ENCODE measurements around the gene OSBPL1A. TPM values are rescaled to one million over a fixed set of nuclear protein-coding genes. Genes with fewer than 3 reads are reported as not detected.

OSBPL1A gene
- total and polyA plus RNA-seq, 10 of the 15 experiments (the other 5 are each of a cell fraction or from before 2014, with no cell fraction given) = 0.02 to 0.83 (median 0.11) TPM; not detected in 6

- TF ChIP-seq CEBPB (IDR thresholded peaks at IDR 0.05; ENCODE audit: borderline replicate concordance in 1 of 2, low read depth in 2 of 2, low read length in 2 of 2) (no peak), NFYB (IDR thresholded peaks at IDR 0.05; ENCODE audit: insufficient read depth, low read depth, low read length) (0 out of 2 replicates have a peak, but pooled peaks have one; percentile 45), YBX1 (IDR thresholded peaks at IDR 0.05) (no peak), IRF5 (IDR thresholded peaks at IDR 0.05; ENCODE audit: borderline replicate concordance) (no peak), E4F1 (IDR thresholded peaks at IDR 0.05; ENCODE audit: borderline replicate concordance, partially characterized antibody) (no peak), WRNIP1 (IDR thresholded peaks at IDR 0.05; ENCODE audit: borderline replicate concordance, low read depth, low read length) (no peak), PBX3 (IDR thresholded peaks at IDR 0.05; ENCODE audit: insufficient replicate concordance, low read depth, low read length) (no peak), CBFB (IDR thresholded peaks at IDR 0.05; ENCODE audit: low read depth) (no peak), JUNB (IDR thresholded peaks at IDR 0.05) (no peak), SMAD5 (IDR thresholded peaks at IDR 0.05; ENCODE audit: low read depth) (no peak), BCLAF1 (IDR thresholded peaks at IDR 0.05) (no peak), SMARCA5 (IDR thresholded peaks at IDR 0.05) (no peak), ZNF622 (IDR thresholded peaks at IDR 0.05) (no peak), BHLHE40 (IDR thresholded peaks at IDR 0.05; ENCODE audit: borderline replicate concordance in 1 of 2, low read depth in 2 of 2, low read length in 1 of 2) (no peak), SIX5 (IDR thresholded peaks at IDR 0.05; ENCODE audit: low read depth, low read length, severe bottlenecking) (no peak), RFX5 (IDR thresholded peaks at IDR 0.05; ENCODE audit: low read depth, low read length) (peak; percentile 30; the same call in 1 of the 2 replicates), IKZF1 (conservative IDR thresholded peaks at IDR 0.05) (no peak), CREB1 (IDR thresholded peaks at IDR 0.05; ENCODE audit: low read depth) (no peak; the same call in 1 of the 2 replicates), ZSCAN29 (IDR thresholded peaks at IDR 0.05) (no peak)
- TF ChIP-seq, protein P1, sequence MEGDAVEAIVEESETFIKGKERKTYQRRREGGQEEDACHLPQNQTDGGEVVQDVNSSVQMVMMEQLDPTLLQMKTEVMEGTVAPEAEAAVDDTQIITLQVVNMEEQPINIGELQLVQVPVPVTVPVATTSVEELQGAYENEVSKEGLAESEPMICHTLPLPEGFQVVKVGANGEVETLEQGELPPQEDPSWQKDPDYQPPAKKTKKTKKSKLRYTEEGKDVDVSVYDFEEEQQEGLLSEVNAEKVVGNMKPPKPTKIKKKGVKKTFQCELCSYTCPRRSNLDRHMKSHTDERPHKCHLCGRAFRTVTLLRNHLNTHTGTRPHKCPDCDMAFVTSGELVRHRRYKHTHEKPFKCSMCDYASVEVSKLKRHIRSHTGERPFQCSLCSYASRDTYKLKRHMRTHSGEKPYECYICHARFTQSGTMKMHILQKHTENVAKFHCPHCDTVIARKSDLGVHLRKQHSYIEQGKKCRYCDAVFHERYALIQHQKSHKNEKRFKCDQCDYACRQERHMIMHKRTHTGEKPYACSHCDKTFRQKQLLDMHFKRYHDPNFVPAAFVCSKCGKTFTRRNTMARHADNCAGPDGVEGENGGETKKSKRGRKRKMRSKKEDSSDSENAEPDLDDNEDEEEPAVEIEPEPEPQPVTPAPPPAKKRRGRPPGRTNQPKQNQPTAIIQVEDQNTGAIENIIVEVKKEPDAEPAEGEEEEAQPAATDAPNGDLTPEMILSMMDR (IDR thresholded peaks at IDR 0.05 in 2 of 3, conservative IDR thresholded peaks at IDR 0.05 in 1 of 3; ENCODE audit: control insufficient read depth in 2 of 3, extremely low read depth in 1 of 3, insufficient read depth in 1 of 3, low read depth in 3 of 3, low read length in 3 of 3) = no peak
Measured at GRCh38 chr18:24138789-24139616, 258.6 kb downstream of the OSBPL1A start, which contains the start of gene CABYR (continued).
